Measurements from ENCODE around the gene C6orf118. TPM values are rescaled to one million over a fixed set of nuclear protein-coding genes. Genes with fewer than 3 reads are reported as not detected.

Gene C6orf118
- total and polyA plus RNA-seq, 12 donors: 0.03 TPM; not detected in 11

DNA sequence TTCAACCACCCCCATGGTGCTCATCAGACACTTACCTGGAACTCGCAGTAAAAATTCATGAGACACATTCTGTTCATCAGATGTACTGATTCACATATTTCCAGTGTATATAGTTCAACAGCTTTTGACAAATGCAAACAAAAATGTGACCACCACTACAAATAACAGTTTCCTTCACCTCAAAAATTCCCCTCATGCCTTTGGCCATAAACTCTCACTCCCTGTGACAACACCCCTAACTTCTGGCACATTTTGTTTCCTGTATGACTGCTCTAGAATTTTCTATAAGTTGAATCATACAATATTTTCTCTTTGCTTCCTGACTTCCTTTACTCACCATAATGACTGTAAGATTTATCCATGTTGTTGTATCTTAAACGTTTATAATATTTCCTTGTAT lies 63.7 kb downstream of the C6orf118 start:
- intact Hi-C loops (cut with DNase I): no loop called here
- ATAC-seq: no peak
- no peaks in the 10 kb centered on the region for H3K4me1 ChIP-seq
- no peak overlapping the region for H3K4me3 ChIP-seq
- TF ChIP-seq, protein P1, sequence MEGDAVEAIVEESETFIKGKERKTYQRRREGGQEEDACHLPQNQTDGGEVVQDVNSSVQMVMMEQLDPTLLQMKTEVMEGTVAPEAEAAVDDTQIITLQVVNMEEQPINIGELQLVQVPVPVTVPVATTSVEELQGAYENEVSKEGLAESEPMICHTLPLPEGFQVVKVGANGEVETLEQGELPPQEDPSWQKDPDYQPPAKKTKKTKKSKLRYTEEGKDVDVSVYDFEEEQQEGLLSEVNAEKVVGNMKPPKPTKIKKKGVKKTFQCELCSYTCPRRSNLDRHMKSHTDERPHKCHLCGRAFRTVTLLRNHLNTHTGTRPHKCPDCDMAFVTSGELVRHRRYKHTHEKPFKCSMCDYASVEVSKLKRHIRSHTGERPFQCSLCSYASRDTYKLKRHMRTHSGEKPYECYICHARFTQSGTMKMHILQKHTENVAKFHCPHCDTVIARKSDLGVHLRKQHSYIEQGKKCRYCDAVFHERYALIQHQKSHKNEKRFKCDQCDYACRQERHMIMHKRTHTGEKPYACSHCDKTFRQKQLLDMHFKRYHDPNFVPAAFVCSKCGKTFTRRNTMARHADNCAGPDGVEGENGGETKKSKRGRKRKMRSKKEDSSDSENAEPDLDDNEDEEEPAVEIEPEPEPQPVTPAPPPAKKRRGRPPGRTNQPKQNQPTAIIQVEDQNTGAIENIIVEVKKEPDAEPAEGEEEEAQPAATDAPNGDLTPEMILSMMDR (IDR thresholded peaks at IDR 0.05): peak in 1 of 9 donors; percentile 14
- H3K36me3 ChIP-seq: no peaks in the 10 kb centered on the region
- no peak for DNase-seq
- WGBS, 2 donors: 47 to 59% methylated on average over 2 of the region's 2 CpGs
- no peak overlapping the region for H3K27ac ChIP-seq
- no peaks in the 10 kb centered on the region for H3K27me3 ChIP-seq
- no peaks in the 10 kb centered on the region for H3K9me3 ChIP-seq

DNA sequence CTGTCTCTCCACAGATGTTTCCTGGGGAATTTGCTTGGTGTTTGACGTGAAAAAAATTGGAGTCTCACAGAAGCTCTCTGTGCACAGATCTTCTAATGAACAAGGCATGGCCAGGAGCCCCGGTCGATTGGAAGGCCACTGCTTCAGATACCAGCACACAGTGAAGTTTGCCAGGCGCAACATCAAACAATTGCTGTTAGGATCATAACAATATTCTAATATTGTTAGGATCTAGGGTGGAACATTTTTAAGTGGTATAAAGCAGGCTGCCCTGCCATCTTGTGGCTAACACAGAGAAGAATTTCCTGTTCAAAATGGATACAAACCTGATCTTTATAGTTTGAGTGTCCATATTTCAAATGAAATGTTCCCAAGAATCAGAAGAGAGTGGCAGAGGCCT lies 64.1 kb downstream of the C6orf118 start:
- H3K4me3 ChIP-seq: no peak overlapping the region
- 44 to 55% methylated on average over 4 of the region's 4 CpGs for WGBS, 2 donors
- TF ChIP-seq, protein P1 (IDR thresholded peaks at IDR 0.05): peak in 7 of 9 donors; percentile 34 to 57 (median 49)
- H3K9me3 ChIP-seq: no peaks in the 10 kb centered on the region
- H3K4me1 ChIP-seq: no peaks in the 10 kb centered on the region
- H3K36me3 ChIP-seq: no peaks in the 10 kb centered on the region
- no peaks in the 10 kb centered on the region for H3K27me3 ChIP-seq
- no peak overlapping the region for H3K27ac ChIP-seq
- ATAC-seq (peak in 4 of 8 donors; percentile 33 to 39 (median 37)), DNase-seq (no peak)
- intact Hi-C loops (cut with DNase I): no loop called here

DNA sequence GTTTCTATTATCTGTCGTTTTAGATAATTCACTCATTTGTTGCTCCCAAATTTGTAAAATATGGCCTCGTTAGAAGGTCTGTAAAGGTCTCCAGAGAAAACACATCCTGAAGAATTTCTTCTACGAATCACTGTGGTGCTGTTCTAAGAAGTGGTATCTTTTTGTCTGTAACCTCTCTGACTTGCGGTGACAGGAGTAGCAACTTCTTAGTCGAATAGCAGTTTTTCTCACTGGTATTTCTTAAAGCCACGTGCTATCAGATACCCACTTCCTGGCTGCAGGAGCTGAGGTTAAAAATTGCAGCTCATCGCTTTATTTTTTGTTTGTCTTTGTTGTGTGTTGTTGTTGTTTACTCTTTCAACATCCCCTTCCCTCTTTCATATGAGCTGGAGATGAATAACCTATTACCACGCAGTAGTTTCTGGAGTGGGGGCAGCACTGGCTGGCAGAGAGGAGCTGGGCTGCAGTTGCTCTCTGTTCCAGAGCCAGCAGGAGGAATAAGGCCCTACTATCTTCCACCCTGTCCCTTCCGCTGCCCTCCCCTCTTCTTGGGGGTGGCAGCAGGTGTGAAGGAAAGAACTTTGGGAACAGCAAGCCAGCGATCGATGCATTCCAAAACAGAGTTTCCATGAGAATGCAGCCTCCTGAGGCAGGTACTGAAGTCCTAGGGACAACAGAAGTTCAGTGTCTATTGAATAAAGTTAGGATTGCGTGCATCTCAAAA lies 64.7 kb downstream of the C6orf118 start:
- no peak overlapping the region for H3K4me3 ChIP-seq
- intact Hi-C loops (cut with DNase I): no loop called here
- 67 to 68% methylated on average over 12 of the region's 12 CpGs for WGBS, 2 donors
- no peak for DNase-seq
- ATAC-seq: no peak
- no peaks in the 10 kb centered on the region for H3K9me3 ChIP-seq
- TF ChIP-seq, protein P1 (IDR thresholded peaks at IDR 0.05): no peak
- H3K36me3 ChIP-seq: no peaks in the 10 kb centered on the region
- H3K27me3 ChIP-seq: no peaks in the 10 kb centered on the region
- no peaks in the 10 kb centered on the region for H3K4me1 ChIP-seq
- H3K27ac ChIP-seq: no peak overlapping the region

DNA sequence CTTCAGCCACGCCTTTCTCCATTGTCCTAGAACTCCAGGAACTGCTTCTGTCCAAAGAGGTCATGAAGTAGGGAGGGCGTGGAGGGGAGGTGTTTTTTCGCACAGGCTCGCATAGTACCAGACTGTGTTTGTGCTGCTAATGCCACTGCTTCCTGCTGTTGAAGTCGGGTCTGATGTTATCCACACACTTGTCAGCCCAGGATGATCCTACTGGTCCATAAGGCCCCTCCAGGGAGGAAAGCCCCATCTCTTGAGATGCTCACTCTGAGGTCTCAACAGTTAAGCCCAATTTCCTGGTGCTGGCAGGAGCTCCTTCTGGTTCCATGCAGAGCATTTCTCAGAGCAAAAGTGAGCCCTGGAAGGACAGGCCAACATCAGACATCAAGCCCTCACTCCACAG lies 65.6 kb downstream of the C6orf118 start:
- Histone ChIP-seq H3K36me3 (no peaks in the 10 kb centered on the region), H3K27ac (no peak overlapping the region), H3K4me1 (no peaks in the 10 kb centered on the region), H3K27me3 (no peaks in the 10 kb centered on the region), H3K9me3 (no peaks in the 10 kb centered on the region), H3K4me3 (no peak overlapping the region)
- ATAC-seq (no peak), DNase-seq (no peak)
- intact Hi-C loops (cut with DNase I): no loop called here
- 75 to 81% methylated on average over 5 of the region's 5 CpGs for WGBS, 2 donors
- TF ChIP-seq, protein P1 (IDR thresholded peaks at IDR 0.05): no peak

Measured in heart right ventricle (tissue), 16 donors.